B cell (primary cell): ENCODE data around the gene IER3. TPM values are rescaled to one million over a fixed set of nuclear protein-coding genes. Genes with fewer than 3 reads are reported as not detected.
"Not testable (repeated sequence)": the region's sequence is repeated elsewhere in the genome, so short reads cannot be mapped to it uniquely, and the experiment has no call there.

Experiments used
- ATAC-seq: fragments of 200-7000 bp; cut with Tn5 transposase; one replicate; pipeline ENCODE4 v1.10.0; 2021; ENCODE audit warnings: low read depth, mild to moderate bottlenecking, moderate number of reproducible peaks, moderate library complexity
- CTCF ChIA-PET: fragments of 350-600 bp; sonication (Branson Sonifier 250); formaldehyde crosslinking; loops from one replicate; lab custom pipeline; 2021; ENCODE audit warnings: antibody characterized with exemption, inconsistent platforms; lab: Charles Lee
- POLR2A ChIA-PET: fragments of 350-600 bp; sonication (Branson Sonifier 250); formaldehyde crosslinking; loops from one replicate; lab custom pipeline; 2021; ENCODE audit warnings: antibody characterized with exemption; lab: Charles Lee
- DNase-seq: peaks from one replicate; pipeline ENCODE4 v3.0.0; 2013
- H2AFZ ChIP-seq: 2 replicates; pipeline ENCODE4 v1.6.1; 2012; ENCODE audit warnings: mild to moderate bottlenecking, low read depth, low read length; ENCODE audit not compliant: insufficient read depth, poor library complexity, severe bottlenecking
- H3K27ac ChIP-seq, 2 donors: 1 replicate in 1 of 2; 2 replicates in 1 of 2; pipeline ENCODE4 v1.5.1; 2012 to 2013; ENCODE audit warnings: low read length in 2 of 2, mild to moderate bottlenecking in 2 of 2, moderate library complexity in 1 of 2
- H3K27me3 ChIP-seq, 4 experiments: fragments of 200-600 bp in 1 of 4; sonication (generic) in 1 of 4; replicated peaks in 1 of 4; 1 replicate in 2 of 4; 2 replicates in 2 of 4; pipeline versions ENCODE4 v1.6.1 to v1.7.0; 2013 to 2016; ENCODE audit warnings: low read length in 3 of 4, mild to moderate bottlenecking in 2 of 4, mixed read lengths in 1 of 4, moderate library complexity in 1 of 4; ENCODE audit not compliant: insufficient read depth in 4 of 4, control insufficient read depth in 3 of 4; ENCODE audit errors: control extremely low read depth in 1 of 4
- H3K36me3 ChIP-seq, 2 experiments: replicated peaks in 1 of 2; 1 replicate in 1 of 2; 2 replicates in 1 of 2; pipeline versions ENCODE4 v1.6.1 to v1.7.1; 2013; ENCODE audit warnings: low read length in 1 of 2; ENCODE audit not compliant: insufficient read depth in 2 of 2, control insufficient read depth in 1 of 2; ENCODE audit errors: control extremely low read depth in 1 of 2, extremely low read depth in 1 of 2
- H3K4me1 ChIP-seq, 2 donors: fragments of 200-600 bp in 1 of 2; sonication (generic) in 1 of 2; 1 replicate in 1 of 2; 2 replicates in 1 of 2; pipeline versions ENCODE4 v1.5.1 to v1.6.1; 2013 to 2017; ENCODE audit warnings: low read length in 2 of 2; ENCODE audit not compliant: control insufficient read depth in 2 of 2, insufficient read depth in 2 of 2
- H3K4me2 ChIP-seq: replicated peaks from 2 replicates; pipeline ENCODE3; 2012; ENCODE audit warnings: mild to moderate bottlenecking, low read depth, low read length; ENCODE audit not compliant: poor library complexity, severe bottlenecking
- H3K4me3 ChIP-seq, 5 experiments: fragments of 200-600 bp in 1 of 5; sonication (generic) in 1 of 5; 1 replicate in 3 of 5; 2 replicates in 2 of 5; pipeline versions ENCODE4 v1.5.1 to v1.7.0; 2011 to 2016; ENCODE audit warnings: low read length in 4 of 5, mild to moderate bottlenecking in 4 of 5, low read depth in 2 of 5, control low read depth in 1 of 5, moderate library complexity in 1 of 5; ENCODE audit not compliant: insufficient read depth in 1 of 5; ENCODE audit errors: control extremely low read depth in 1 of 5, extremely low read depth in 1 of 5
- H3K79me2 ChIP-seq: fragments of 200-600 bp; sonication (generic); one replicate; pipeline ENCODE4 v1.6.0; 2016; ENCODE audit warnings: low read length; ENCODE audit not compliant: control insufficient read depth, insufficient read depth
- H3K9ac ChIP-seq: fragments of 200-600 bp; sonication (generic); 2 replicates; pipeline ENCODE4 v1.6.1; 2017; ENCODE audit warnings: mild to moderate bottlenecking, low read length, moderate library complexity
- H3K9me3 ChIP-seq, 3 donors: one replicate each; pipeline versions ENCODE4 v1.6.1 to v1.7.1; 2013; ENCODE audit warnings: low read length in 2 of 3; ENCODE audit not compliant: control insufficient read depth in 2 of 3, insufficient read depth in 1 of 3; ENCODE audit errors: control extremely low read depth in 1 of 3
- H4K20me1 ChIP-seq: 2 replicates; pipeline ENCODE4 v1.6.0; 2012; ENCODE audit warnings: mild to moderate bottlenecking, low read length; ENCODE audit not compliant: insufficient read depth, control insufficient read depth, poor library complexity, severe bottlenecking
- H3K27ac Mint-ChIP-seq: one replicate; pipeline ENCODE4 v1.8.0; 2021; ENCODE audit warnings: mixed read lengths
- H3K27me3 Mint-ChIP-seq: one replicate; pipeline ENCODE4 v1.8.0; 2021; ENCODE audit warnings: mixed read lengths
- H3K4me1 Mint-ChIP-seq: one replicate; pipeline ENCODE4 v1.8.0; 2021; ENCODE audit warnings: mixed read lengths
- H3K4me3 Mint-ChIP-seq: one replicate; pipeline ENCODE4 v1.8.0; 2021; ENCODE audit warnings: mixed read lengths
- H3K9me3 Mint-ChIP-seq: one replicate; pipeline ENCODE4 v1.8.0; 2022; ENCODE audit warnings: mixed read lengths; ENCODE audit not compliant: insufficient read depth
- CTCF ChIP-seq: fragments of 200-600 bp; IDR thresholded peaks from one replicate; pipeline ENCODE4 v1.8.0; 2022; ENCODE audit warnings: antibody characterized with exemption, mild to moderate bottlenecking
- EZH2 ChIP-seq: IDR thresholded peaks from 2 replicates; pipeline ENCODE4 v1.6.1; 2012; ENCODE audit warnings: borderline replicate concordance, low read depth, mild to moderate bottlenecking, moderate library complexity, low read length; ENCODE audit not compliant: insufficient read depth, poor library complexity, severe bottlenecking
- WGBS: methylation state at CpG from one replicate; pipeline ENCODE4 v1.1.5; 2013; ENCODE audit warnings: missing lambda C conversion rate; ENCODE audit not compliant: insufficient coverage; 5-methylcytosine and 5-hydroxymethylcytosine counted together
- intact Hi-C: fragments of 100-400 bp; cut with micrococcal nuclease; formaldehyde crosslinking; loops from one replicate; pipeline ENCODE4 v1.10.0; 2022
- polyA plus RNA-seq: library from polyadenylated mRNA; depleted of rRNA; stranded (reverse); fragments of >200 nt; gene quantifications from 2 replicates; pipeline ENCODE4 v1.2.3, GENCODE V29; 2012
- total RNA-seq, 2 donors: library from RNA; stranded (reverse); fragments of 120-200 nt in 1 of 2; gene quantifications; 1 replicate in 1 of 2; 2 replicates in 1 of 2; pipeline versions ENCODE4 v1.2.3 to v1.2.4, GENCODE V29; 2013 to 2022

The IER3 gene
- total and polyA plus RNA-seq, 2 donors (not counting 1 experiment from before 2014, with no cell fraction given): 3.7 to 4.2 TPM

GRCh38 chr6:30766461-30767157, 22.3 kb upstream of the IER3 start:
- no peak for ATAC-seq
- WGBS: 91% methylated on average over 6 of the region's 6 CpGs
- POLR2A ChIA-PET: no interaction called here
- H3K4me1 ChIP-seq: peaks cover 4 to 9% of the 10 kb centered on the region in 2 donors
- H3K4me2 ChIP-seq: no peak overlapping the region
- peaks cover 0 to 6% (median 0%) of the 10 kb centered on the region in 4 experiments for H3K27me3 ChIP-seq
- no peaks in the 10 kb centered on the region for H3K36me3 ChIP-seq
- H3K27ac ChIP-seq: no peak overlapping the region
- no peak overlapping the region for H3K9ac ChIP-seq
- H3K4me3 ChIP-seq: no peak overlapping the region
- Mint-ChIP-seq H3K27ac (peak overlapping the region; percentile 3), H3K4me1 (peaks cover 15% of the 10 kb centered on the region), H3K4me3 (no peak overlapping the region), H3K27me3 (peaks cover 35% of the 10 kb centered on the region), H3K9me3 (peaks cover 4% of the 10 kb centered on the region)
- DNase-seq: no peak
- intact Hi-C loops: no loop called here
- no peaks in the 10 kb centered on the region for H4K20me1 ChIP-seq
- H2AFZ ChIP-seq: no peak overlapping the region
- CTCF ChIA-PET: interaction anchor here (1.1 to 1.6 kb wide), 2 partner anchors 62 to 324 kb away, joined by 3 read pairs; no protein-coding TSS in a partner anchor
- no peaks in the 10 kb centered on the region for H3K79me2 ChIP-seq
- no peaks in the 10 kb centered on the region for H3K9me3 ChIP-seq
- TF ChIP-seq EZH2 (no peak), CTCF (no peak)

- H3K27ac Mint-ChIP-seq, H3K9ac ChIP-seq, CTCF ChIA-PET, H3K27me3 ChIP-seq, H3K27ac ChIP-seq, H3K79me2 ChIP-seq, H2AFZ ChIP-seq, DNase-seq, H3K9me3 ChIP-seq, H3K36me3 ChIP-seq, POLR2A ChIA-PET, ATAC-seq, H3K4me2 ChIP-seq, H3K4me3 Mint-ChIP-seq, H3K4me3 ChIP-seq, H3K4me1 ChIP-seq, intact Hi-C loops, H3K9me3 Mint-ChIP-seq, H4K20me1 ChIP-seq: not testable (repeated sequence)
- peaks cover 32% of the 10 kb centered on the region for H3K27me3 Mint-ChIP-seq
- peaks cover 15% of the 10 kb centered on the region for H3K4me1 Mint-ChIP-seq
- 100% methylated on average over 1 of the region's 1 CpG for WGBS
Measured at GRCh38 chr6:30765495-30765894, 21.1 kb upstream of the IER3 start.

GRCh38 chr6:30764490-30765043, 20.2 kb upstream of the IER3 start:
- H2AFZ ChIP-seq, ATAC-seq: not testable (repeated sequence)

More at GRCh38 chr6:30764490-30765043, 20.2 kb upstream of the IER3 start:
- H3K27ac Mint-ChIP-seq, H3K4me2 ChIP-seq, H3K9me3 Mint-ChIP-seq, H3K4me3 ChIP-seq, H3K79me2 ChIP-seq, H3K9me3 ChIP-seq, H3K27ac ChIP-seq, H4K20me1 ChIP-seq, intact Hi-C loops, H3K9ac ChIP-seq, H3K4me3 Mint-ChIP-seq, DNase-seq, H3K36me3 ChIP-seq, H3K27me3 ChIP-seq, POLR2A ChIA-PET, CTCF ChIA-PET: not testable (repeated sequence)
- peaks cover 7 to 12% of the 10 kb centered on the region in 2 donors for H3K4me1 ChIP-seq
- peaks cover 16% of the 10 kb centered on the region for H3K4me1 Mint-ChIP-seq
- WGBS: 79% methylated on average over 9 of the region's 13 CpGs
- peaks cover 32% of the 10 kb centered on the region for H3K27me3 Mint-ChIP-seq
